SU-DHL-6 (cell line): ENCODE results near the gene ACTL7A.

Experiments used
- CTCF ChIP-seq: fragments of 200-600 bp; sonication (generic); IDR thresholded peaks from one replicate; pipeline ENCODE4 v1.5.1; 2017; ENCODE audit warnings: antibody characterized with exemption, mild to moderate bottlenecking, low read length, moderate library complexity; ENCODE audit not compliant: insufficient read depth, poor library complexity, severe bottlenecking
- EZH2phosphoT487 ChIP-seq: fragments of 200-600 bp; sonication (generic), shearing (Covaris generic); conservative IDR thresholded peaks from 2 replicates; pipeline ENCODE4 v1.6.1; 2018; ENCODE audit warnings: mild to moderate bottlenecking, antibody characterized with exemption, low read length, moderate library complexity, mixed read lengths

- TF ChIP-seq CTCF (no peak), EZH2phosphoT487 (no peak)
Measured at GRCh38 chr9:108813951-108814601, 48.0 kb upstream of the ACTL7A start.
